HPDE6-E6E7 (cell line): ENCODE data around the gene CCR5.

Experiments
- DNase-seq: peaks from one replicate; pipeline ENCODE4 v3.0.0; 2011; ENCODE audit warnings: missing footprints; ENCODE audit errors: extremely low spot score

The CCR5 gene

DNA sequence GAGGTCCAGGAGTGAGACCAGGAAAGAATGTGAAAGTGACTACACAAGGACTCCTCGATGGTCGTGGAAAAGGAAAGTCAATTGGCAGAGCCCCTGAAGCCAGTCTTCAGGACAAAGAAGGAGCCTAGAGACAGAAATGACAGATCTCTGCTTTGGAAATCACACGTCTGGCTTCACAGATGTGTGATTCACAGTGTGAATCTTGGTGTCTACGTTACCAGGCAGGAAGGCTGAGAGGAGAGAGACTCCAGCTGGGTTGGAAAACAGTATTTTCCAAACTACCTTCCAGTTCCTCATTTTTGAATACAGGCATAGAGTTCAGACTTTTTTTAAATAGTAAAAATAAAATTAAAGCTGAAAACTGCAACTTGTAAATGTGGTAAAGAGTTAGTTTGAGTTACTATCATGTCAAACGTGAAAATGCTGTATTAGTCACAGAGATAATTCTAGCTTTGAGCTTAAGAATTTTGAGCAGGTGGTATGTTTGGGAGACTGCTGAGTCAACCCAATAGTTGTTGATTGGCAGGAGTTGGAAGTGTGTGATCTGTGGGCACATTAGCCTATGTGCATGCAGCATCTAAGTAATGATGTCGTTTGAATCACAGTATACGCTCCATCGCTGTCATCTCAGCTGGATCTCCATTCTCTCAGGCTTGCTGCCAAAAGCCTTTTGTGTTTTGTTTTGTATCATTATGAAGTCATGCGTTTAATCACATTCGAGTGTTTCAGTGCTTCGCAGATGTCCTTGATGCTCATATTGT is 10.8 kb upstream of the CCR5 start:
- no peak for DNase-seq

DNA sequence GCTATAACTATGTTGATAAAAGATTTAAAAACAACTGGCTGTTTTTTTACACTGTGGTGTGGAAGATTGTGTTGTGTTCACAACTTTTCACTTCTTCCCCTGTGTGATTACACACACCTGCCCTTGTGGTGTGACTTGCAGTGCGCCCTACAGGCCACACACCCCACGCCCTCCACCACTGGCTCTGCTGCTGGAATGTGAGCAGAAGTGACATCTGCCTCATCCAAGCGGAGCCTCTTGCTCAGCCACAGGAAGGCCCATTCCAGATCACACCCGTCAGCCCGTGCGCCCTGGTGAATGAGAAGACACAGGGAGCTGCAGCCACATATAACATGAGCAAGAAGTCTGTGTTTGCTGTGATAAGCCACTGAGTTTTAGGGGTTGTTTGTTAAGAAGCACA is 9.8 kb upstream of the CCR5 start:
- no peak for DNase-seq

DNA sequence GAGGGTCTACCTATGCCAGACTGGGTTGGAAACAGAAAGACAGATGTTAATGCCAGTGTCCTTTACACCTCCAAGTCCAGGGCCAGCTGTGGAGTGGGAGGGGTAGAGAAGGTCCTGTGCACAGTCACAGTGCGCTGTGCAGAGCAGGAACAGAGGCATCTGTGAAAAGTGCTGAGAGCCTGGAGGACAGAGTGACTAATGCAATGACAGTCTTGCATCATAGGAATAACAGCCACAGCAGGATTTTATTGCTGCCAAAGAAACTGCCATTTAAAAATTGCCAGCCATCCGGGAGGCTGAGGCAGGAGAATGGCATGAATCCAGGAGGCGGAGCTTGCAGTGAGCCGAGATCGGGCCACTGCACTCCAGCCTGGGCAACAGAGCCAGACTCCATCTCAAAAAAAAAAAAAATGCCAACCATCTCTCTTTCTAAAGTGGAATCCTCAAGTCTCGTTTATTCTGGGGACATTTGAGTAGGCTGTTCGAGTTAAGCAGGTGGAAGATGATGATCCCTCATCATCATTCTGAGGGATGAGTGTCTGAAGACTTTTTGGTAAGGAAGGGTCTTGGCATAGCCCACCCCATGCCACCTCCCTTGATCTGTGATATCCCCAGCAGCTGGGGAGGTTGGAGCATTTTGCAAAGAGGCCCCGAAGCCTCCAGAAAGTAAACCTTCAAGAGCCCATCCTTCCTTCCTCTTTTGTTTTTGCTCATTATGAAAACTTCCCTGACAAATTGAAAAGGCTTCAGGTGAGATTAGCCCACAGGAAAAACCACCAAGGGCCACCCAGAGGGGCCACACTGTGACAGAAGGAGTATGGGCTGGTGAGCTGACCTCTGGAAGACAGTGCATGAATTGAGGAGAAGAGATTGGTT is 9.1 kb upstream of the CCR5 start:
- DNase-seq = no peak

DNA sequence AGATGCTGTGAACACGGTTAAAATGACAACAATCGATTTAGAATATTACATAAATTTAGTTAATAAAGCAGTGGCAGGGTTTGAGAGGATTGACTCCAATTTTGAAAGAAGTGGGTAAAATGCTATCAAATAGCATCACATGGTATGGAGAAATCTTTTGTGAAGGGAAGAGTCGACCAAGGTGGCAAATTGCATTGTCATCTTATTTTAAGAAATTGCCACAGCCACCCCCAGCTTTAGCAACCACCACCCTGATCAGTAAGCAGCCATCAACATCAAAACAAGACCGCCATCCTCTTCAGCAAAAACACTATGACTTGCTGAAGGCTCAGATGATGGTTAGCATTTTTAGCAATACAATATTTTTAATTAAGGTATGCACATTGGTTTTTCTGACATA is 5.7 kb upstream of the CCR5 start:
- DNase-seq = no peak

DNA sequence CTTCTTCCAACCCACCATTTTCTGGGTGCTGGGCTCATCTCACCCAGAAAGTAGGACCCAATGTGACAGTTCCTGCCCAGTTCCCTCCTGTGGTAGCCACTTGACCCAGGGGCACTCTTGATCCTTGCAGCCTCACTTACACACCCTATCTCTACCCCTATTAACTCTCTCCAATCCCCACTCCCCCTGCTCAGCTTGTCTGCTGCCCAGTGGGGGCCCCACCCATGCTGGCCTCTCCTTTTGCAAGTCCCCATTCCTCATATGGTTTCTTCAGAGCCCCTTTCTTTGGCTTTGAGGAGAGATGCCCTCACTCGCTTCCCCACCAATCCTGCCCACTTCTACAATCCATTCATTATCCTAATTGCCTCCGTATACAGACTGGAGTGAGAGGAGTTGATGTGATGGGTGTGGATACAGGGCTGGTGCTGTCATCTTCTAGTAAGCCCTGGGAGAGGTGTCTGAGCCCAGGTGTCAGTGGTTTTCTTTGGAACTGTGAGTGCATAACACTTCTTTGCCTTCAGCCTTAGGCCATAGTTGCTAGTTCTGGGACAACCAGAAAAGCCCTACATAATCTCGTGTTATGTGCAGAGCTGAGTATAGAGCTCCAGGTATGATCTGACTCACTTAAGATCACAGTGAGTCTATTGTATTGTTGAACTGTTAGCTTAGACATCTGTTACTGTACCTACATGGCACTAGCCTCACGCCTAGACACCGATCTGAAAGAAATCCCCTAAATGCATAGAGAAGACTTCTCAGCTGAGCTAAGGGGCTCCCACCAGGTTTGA is 4.8 kb upstream of the CCR5 start:
- DNase-seq = no peak

DNA sequence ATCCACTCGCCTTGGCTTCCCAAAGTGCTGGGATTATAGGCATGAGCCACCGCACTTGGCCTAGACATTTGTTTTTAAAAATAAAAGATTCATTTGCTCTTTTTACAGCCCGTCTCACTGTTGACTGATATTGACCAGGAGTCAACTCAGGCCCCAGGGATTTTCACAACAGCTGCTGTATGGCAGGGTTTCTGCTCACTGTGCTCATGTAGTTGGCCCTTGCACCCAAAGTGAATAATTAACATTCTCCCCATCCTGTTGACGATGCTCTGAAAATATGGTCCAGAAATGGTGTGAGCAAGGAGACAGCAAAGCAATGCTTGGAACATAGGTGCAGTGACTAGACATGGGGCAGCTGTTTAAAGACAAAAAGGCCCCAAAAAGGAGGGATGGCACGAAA is 2.9 kb upstream of the CCR5 start:
- no peak for DNase-seq

DNA sequence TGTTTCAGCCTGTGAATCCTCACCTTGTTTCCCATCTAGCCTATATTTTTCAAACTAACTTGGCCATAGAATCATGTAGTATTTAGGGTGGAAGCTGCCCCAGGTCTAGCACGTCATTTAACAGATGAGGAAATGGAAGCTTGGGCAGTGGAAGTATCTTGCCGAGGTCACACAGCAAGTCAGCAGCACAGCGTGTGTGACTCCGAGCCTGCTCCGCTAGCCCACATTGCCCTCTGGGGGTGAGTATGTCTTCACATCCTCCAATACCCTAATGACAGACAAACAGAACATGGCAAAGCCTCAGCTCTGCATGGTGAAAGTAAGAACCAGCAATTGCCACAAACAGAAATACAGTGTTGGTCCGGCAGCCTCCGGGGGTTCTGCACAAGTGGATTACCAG is 2.2 kb upstream of the CCR5 start:
- no peak for DNase-seq

DNA sequence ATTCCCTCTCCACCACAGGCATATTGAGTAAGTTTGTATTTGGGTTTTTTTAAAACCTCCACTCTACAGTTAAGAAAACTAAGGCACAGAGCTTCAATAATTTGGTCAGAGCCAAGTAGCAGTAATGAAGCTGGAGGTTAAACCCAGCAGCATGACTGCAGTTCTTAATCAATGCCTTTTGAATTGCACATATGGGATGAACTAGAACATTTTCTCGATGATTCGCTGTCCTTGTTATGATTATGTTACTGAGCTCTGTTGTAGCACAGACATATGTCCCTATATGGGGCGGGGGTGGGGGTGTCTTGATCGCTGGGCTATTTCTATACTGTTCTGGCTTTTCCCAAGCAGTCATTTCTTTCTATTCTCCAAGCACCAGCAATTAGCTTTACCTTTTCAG is 1.6 kb upstream of the CCR5 start:
- DNase-seq = no peak

DNA sequence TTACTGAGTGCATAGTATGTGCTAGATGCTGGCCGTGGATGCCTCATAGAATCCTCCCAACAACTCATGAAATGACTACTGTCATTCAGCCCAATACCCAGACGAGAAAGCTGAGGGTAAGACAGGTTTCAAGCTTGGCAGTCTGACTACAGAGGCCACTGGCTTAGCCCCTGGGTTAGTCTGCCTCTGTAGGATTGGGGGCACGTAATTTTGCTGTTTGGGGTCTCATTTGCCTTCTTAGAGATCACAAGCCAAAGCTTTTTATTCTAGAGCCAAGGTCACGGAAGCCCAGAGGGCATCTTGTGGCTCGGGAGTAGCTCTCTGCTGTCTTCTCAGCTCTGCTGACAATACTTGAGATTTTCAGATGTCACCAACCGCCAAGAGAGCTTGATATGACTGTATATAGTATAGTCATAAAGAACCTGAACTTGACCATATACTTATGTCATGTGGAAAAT is 1.0 kb upstream of the CCR5 start:
- no peak for DNase-seq

DNA sequence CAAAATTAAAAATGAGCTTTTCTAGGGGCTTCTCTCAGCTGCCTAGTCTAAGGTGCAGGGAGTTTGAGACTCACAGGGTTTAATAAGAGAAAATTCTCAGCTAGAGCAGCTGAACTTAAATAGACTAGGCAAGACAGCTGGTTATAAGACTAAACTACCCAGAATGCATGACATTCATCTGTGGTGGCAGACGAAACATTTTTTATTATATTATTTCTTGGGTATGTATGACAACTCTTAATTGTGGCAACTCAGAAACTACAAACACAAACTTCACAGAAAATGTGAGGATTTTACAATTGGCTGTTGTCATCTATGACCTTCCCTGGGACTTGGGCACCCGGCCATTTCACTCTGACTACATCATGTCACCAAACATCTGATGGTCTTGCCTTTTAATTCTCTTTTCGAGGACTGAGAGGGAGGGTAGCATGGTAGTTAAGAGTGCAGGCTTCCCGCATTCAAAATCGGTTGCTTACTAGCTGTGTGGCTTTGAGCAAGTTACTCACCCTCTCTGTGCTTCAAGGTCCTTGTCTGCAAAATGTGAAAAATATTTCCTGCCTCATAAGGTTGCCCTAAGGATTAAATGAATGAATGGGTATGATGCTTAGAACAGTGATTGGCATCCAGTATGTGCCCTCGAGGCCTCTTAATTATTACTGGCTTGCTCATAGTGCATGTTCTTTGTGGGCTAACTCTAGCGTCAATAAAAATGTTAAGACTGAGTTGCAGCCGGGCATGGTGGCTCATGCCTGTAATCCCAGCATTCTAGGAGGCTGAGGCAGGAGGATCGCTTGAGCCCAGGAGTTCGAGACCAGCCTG is 984 bp downstream of the CCR5 start:
- DNase-seq = no peak

DNA sequence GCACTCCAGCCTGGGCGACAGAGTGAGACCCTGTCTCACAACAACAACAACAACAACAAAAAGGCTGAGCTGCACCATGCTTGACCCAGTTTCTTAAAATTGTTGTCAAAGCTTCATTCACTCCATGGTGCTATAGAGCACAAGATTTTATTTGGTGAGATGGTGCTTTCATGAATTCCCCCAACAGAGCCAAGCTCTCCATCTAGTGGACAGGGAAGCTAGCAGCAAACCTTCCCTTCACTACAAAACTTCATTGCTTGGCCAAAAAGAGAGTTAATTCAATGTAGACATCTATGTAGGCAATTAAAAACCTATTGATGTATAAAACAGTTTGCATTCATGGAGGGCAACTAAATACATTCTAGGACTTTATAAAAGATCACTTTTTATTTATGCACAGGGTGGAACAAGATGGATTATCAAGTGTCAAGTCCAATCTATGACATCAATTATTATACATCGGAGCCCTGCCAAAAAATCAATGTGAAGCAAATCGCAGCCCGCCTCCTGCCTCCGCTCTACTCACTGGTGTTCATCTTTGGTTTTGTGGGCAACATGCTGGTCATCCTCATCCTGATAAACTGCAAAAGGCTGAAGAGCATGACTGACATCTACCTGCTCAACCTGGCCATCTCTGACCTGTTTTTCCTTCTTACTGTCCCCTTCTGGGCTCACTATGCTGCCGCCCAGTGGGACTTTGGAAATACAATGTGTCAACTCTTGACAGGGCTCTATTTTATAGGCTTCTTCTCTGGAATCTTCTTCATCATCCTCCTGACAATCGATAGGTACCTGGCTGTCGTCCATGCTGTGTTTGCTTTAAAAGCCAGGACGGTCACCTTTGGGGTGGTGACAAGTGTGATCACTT is 2.0 kb downstream of the CCR5 start:
- DNase-seq = no peak

DNA sequence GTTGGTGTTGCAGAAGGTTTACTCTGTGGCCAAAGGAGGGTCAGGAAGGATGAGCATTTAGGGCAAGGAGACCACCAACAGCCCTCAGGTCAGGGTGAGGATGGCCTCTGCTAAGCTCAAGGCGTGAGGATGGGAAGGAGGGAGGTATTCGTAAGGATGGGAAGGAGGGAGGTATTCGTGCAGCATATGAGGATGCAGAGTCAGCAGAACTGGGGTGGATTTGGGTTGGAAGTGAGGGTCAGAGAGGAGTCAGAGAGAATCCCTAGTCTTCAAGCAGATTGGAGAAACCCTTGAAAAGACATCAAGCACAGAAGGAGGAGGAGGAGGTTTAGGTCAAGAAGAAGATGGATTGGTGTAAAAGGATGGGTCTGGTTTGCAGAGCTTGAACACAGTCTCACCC is 4.0 kb downstream of the CCR5 start:
- DNase-seq = no peak

DNA sequence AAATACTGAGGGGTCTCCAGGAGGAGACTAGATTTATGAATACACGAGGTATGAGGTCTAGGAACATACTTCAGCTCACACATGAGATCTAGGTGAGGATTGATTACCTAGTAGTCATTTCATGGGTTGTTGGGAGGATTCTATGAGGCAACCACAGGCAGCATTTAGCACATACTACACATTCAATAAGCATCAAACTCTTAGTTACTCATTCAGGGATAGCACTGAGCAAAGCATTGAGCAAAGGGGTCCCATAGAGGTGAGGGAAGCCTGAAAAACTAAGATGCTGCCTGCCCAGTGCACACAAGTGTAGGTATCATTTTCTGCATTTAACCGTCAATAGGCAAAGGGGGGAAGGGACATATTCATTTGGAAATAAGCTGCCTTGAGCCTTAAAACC is 4.5 kb downstream of the CCR5 start:
- DNase-seq = no peak

DNA sequence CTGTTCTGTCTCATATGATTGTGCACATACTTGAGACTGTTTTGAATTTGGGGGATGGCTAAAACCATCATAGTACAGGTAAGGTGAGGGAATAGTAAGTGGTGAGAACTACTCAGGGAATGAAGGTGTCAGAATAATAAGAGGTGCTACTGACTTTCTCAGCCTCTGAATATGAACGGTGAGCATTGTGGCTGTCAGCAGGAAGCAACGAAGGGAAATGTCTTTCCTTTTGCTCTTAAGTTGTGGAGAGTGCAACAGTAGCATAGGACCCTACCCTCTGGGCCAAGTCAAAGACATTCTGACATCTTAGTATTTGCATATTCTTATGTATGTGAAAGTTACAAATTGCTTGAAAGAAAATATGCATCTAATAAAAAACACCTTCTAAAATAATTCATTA is 5.1 kb downstream of the CCR5 start:
- DNase-seq = no peak

DNA sequence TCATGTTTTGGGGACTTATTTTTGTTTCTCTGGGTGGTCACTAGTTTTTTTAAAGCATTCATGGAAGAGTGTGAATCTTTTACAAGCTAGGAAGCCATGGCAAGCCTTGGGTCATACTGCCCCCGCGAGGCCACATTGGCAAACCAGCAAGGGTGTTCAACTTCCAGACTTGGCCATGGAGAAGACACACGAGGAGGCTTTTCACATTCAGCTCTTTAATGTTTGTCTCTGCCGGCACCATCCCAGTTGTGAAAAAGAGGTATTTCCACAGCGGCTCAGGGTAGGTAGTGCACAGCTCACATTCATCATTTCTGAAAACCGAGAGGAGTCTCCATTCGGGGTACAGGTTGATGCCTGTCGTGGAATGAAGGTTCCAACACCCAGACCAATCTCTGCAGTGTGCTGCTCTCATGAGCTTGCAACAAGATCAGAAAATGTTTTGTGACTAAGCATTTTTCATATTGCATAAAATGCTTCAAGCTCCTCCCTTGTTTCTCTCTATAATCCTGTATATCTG is 7.7 kb downstream of the CCR5 start:
- no peak for DNase-seq

DNA sequence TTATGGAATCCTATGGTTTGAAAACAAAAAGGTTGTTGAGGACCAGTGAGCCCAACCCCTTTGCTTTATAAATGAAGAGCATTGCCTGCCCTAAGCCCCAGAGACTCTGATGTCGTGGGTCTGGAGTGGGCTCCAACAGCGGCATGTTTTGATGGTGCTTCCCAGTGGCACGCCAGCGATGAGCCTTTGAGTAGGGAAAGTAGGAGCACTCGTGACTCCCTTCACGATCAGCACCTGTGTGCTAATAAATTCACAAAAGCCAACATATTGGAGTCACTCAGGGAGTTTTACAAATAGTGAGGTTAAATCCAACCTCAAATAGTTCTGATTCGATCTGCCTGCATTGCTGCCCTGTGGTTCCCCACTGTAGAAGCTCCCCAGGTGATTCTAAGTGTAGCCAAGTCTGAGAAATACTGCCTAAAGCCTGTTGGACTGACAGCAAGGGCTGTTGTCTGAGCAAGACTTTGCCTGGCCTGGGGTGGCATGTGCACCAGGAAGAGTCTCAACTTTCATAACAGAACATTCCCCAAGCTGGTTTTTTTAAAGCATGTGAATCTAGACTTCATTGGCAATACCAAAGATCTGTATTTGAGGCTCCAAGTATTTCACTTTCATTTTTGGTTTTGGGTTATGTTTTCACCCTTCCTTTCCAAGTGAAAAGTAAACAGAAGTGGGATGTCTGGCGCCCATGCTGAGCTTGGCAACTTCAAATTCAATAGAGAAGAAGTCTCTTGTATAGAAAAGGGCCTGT is 9.9 kb downstream of the CCR5 start:
- DNase-seq = no peak

DNA sequence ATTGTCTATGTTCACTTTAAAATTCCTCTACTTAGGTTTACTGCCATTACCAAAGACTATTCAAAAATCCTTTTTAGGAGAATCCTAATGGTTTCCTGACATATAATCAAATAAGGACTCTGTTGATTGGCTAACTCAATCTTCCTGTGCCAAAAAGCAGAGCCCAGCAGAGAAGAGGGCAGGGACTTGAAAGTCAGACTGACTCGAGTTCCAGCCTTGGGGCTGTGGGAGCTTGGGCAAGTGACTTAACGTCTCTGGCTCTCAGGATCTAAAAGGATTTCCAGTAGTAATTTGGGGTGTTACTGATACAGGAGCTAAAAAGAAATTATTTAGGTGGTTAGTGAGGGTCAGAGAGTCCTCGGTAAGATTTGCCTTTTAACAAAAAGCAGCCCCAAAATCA is 10.9 kb downstream of the CCR5 start:
- no peak for DNase-seq

DNA sequence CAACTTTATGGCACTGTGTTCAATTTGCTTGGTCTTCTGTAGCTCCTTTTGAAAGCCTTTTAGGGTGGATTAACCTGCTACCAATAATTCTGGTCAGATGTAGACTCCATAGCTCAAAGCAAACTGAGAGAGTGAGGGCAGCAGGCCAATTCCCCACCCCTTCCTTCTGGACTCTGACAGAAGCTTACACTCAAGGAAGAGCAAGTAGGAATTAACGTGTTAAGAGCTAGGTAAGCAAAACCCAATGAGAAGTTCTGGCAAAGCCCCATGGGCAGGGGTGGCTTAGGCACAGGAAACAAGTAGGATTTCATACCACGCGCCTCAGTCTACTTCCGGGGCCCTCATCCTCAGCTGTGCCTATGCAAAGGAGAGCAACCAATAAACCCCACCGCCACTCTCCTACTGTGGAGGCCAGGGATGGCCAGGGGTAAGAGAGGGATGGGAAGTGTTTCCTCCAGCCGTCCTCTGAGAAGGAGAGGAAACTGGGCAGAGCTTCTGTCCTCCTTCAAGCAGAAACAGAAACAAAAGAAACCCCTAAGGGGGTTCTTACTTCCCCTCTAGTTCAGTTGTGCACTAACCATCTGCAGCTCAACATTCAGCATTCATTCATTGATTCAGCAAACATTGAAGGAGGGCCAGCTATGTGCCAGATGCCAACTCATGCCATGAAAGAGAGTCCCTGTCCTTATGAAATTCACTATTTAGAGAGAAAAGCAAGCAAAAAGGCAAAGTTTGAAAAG is 12.6 kb downstream of the CCR5 start:
- DNase-seq = no peak

DNA sequence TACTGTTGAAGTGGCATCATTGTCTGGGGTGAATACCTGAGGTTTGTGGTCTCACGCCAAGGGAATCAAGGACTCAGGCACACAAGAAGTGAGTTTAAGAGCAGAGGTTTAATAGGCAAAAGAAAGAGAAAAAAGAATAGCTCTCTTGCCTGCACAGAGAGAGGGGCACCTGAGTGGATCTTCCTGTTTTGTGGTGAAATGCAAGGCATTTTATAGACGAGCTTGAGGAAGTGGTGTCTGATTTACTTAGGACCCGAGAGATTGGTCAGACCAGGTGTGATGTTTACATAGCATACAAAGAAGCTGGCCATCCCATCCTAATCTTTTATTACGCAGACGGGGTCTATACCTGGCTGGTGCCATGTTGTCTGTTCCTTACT is 13.2 kb downstream of the CCR5 start:
- no peak for DNase-seq
